GM19324 (cell line): ENCODE data around the gene TDRD6.
"Not testable (repeated sequence)": the region's sequence is repeated elsewhere in the genome, so short reads cannot be mapped to it uniquely, and the experiment has no call there.

ENCODE experiments used
- ATAC-seq: cut with Tn5 transposase; IDR thresholded peaks from one replicate; pipeline ENCODE4 v1.9.1; 2021; ENCODE audit warnings: mild to moderate bottlenecking, moderate library complexity; ENCODE audit not compliant: unreplicated experiment, low FRiP score

The TDRD6 gene

DNA sequence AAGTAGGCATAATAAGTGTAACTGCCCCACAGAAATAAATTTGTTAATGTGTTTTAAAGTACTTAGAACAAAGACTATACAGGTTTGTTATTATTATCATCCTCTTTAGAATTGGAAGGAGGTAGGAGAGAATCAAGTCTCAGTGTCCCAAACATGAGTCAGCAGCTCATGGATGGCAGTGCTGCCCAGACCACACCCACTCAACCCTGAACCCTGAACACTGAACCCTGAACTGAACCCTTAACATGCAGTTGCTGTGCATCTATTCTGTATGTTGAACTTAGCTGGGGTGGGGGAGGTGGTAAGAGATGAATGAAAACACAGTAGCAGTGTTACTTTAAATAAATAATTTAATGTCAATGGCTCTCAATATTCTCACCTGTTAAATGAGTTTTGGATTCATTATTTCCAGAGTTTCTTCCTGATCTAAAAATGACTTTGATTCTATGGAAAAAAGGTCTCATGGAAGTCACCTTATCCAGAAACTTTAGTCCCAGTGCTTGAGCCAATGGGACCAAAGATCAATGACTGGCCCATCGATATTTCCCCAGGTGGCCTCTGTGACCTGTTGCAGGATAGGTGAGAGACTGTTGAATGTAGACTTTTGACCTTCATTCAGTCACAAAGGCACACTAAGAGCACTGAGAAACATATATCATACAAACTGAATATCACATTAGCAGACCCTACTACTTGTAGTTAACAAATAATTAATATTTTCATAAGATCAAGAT is 55.9 kb downstream of the TDRD6 start:
- ATAC-seq = no peak

DNA sequence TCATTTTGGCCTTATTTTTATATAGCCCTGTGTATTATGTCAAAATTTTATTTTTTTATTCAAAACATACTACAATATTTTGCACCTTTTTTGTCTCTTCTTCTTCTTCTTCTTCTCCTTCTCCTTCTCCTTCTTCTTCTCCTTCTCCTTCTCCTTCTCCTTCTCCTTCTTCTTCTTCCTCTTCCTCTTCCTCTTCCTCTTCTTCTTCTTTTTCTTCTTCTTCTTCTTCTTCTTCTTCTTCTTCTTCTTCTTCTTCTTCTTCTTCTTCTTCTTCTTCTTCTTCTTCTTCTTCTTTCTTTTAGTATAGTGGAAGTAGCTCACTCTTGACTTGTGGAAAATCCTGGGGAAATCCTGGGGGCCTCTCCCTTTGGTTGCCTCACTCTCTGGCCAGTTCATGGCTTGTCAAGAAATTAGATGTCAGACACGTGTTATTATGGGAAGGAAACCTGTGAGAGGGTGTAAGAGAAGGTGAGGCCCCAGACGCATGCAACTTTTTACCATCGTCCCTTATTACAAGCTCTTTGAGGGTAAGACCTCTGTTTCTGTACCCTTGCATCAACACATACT is 56.6 kb downstream of the TDRD6 start:
- not testable (repeated sequence) for ATAC-seq

DNA sequence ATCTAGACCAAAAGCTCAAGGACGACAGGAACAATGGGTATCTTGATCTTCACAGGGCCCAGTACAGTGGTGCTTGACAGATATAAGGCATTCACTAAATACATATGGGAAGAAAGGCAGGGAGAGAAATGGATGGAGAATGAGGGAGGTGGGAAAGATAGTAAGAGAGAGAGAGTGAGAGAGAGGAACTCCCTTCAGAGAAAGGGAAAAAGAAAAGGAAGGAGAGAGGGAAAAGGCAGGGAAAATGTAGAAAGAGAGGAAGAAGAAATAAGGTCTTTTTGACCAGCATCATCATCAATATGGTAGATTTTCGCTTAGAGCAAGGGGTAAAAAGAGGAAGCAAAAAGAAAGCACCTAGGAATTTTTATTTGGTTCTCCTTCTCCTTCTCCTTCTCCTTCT is 58.3 kb downstream of the TDRD6 start:
- no peak for ATAC-seq

DNA sequence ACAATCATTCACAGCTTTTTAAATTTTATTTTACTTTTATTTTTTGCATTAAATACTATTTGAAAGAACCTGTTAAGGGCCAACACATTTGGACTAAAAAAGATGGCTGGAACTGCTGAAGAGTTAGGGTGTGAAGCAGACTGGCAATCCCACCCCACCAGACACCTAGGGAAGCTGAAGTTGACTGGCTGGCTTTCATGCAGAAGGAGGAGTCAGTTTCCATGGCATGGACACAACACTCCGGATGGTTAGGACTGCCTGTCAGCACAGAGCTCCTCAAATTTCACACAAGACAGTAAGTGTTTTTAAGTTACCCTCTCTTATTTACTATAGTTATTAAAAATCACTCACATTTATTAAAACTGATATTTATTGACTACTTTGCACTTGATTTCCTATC is 59.0 kb downstream of the TDRD6 start, which contains the start of gene ANKRD66:
ANKRD66 (plus strand) TSS at position 238 of the 400 bp plus-strand sequence. CDS start 5,016 bp downstream, outside the sequence.
- no peak for ATAC-seq

DNA sequence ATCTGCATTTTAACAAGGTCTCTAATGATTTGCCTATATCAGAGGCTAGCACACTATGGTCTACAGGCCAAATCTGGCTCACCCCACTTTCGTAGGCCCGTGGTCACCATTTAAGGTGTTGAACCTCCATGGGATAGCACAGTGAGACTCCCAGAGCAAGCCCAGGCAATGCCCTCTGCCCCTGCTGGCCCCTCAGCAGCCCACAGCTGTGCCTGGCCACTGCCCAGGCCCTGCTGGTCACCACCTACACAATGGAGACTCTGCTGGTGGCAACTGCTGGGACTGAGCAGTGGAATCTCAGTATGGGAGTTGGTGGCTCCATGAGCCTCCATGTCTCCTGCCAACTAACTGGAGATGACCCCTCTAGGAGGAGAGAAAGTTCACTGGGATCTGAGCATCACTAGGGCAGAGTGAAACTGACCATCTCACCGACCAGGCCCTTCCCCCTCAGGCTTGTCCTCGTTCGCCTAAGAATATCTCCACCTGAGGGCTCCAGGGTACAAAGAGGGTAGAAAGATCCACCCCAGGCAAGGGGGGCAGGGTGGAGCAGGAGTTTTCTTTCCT is 61.3 kb downstream of the TDRD6 start:
- no peak for ATAC-seq

DNA sequence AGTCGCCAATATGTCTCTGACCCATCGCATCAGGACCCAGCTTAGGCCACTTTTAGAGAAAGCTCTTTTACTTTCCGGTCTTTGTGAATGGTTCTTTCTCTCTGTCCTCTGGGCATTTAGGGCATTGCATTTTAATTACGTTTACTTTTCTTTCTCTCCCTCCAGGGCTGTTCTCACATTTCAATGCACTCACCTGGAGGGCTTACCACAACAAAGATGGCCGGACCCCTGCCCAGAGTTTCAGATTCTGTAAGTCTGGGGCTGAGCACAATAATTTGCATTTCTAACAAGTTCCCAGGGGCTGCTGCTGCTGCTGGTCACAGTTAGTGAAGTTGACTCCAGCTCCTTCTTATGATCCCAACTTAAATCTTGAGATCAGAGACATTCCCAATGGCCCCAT is 62.0 kb downstream of the TDRD6 start:
- ATAC-seq = no peak

DNA sequence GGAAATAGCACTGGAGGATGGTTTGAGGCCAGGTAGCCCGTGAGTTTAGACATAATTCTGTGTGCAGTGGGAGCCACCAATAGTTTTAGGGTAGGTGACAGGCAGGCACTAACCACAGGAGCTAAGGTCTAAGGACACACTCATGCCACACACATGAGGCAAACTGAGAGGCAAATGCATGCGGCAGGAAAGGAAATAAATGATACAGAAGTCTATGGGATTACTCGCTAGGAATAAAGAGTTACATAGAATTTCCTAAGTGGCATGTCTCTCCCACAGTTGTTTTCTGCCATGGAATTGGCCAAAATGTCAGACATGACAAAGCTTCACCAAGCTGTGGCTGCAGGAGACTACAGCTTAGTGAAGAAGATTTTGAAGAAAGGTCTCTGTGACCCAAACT is 64.0 kb downstream of the TDRD6 start:
- no peak for ATAC-seq
